ENCODE measurements around the gene FUBP3. TPM values are rescaled to one million over a fixed set of nuclear protein-coding genes. Genes with fewer than 3 reads are reported as not detected.
A peak's percentile ranks its signal among the peaks of the same experiment; 100 is the strongest.

FUBP3 gene
- total and polyA plus RNA-seq, 10 donors, result 14.7 to 46.1 (median 30.5) TPM

- no peaks in the 10 kb centered on the region for H3K9me3 ChIP-seq
- H3K4me3 ChIP-seq, result no peak overlapping the region
- H3K36me3 ChIP-seq, result no peaks in the 10 kb centered on the region
- peaks cover 5 to 51% (median 21%) of the 10 kb centered on the region in 7 donors for H3K27me3 ChIP-seq (replicated peaks in 1 of 7)
- H3K27ac ChIP-seq, result no peak overlapping the region
- peaks cover 11 to 15% (median 13%) of the 10 kb centered on the region in 6 donors for H3K4me1 ChIP-seq
- TF ChIP-seq CTCF (IDR thresholded peaks at IDR 0.05 in 8 of 11, conservative IDR thresholded peaks at IDR 0.05 in 3 of 11), result no peak
- TF ChIP-seq POLR2AphosphoS5 (IDR thresholded peaks at IDR 0.05), result no peak
- TF ChIP-seq POLR2A (IDR thresholded peaks at IDR 0.05), result no peak
- 65 to 71% (median 68%) methylated on average over 5 to 7 of the region's 7 CpGs for WGBS, 5 donors
- DNase-seq, result no peak
- intact Hi-C loops (cut with DNase I; ENCODE audit: low total_unique reads), result no loop called here
Measured at GRCh38 chr9:130677252-130677651, 97.9 kb downstream of the FUBP3 start.

- DNase-seq, result peak; percentile 85
- intact Hi-C loops (cut with DNase I; ENCODE audit: low total_unique reads), result no loop called here
- peaks cover 0 to 10% (median 7%) of the 10 kb centered on the region in 8 donors for H3K9me3 ChIP-seq
- H3K4me1 ChIP-seq, result peaks cover 13 to 22% (median 18%) of the 10 kb centered on the region in 6 donors
- H3K27ac ChIP-seq, result peak overlapping the region in 1 of 8 donors; percentile 61
- H3K36me3 ChIP-seq, result no peaks in the 10 kb centered on the region
- 3 to 8% (median 4%) methylated on average over 25 to 116 of the region's 116 CpGs for WGBS, 5 donors
- peak overlapping the region; percentile 40 to 88 (median 62) for H3K4me3 ChIP-seq
- TF ChIP-seq CTCF (IDR thresholded peaks at IDR 0.05 in 8 of 11, conservative IDR thresholded peaks at IDR 0.05 in 3 of 11) (no peak), POLR2AphosphoS5 (IDR thresholded peaks at IDR 0.05) (peak in 2 of 3 donors; percentile 6 to 29), POLR2A (IDR thresholded peaks at IDR 0.05) (no peak)
- H3K27me3 ChIP-seq (replicated peaks in 1 of 7), result peaks cover 5 to 62% (median 21%) of the 10 kb centered on the region in 7 donors
Measured at GRCh38 chr9:130680836-130681768, 101.7 kb downstream of the FUBP3 start.

DNA sequence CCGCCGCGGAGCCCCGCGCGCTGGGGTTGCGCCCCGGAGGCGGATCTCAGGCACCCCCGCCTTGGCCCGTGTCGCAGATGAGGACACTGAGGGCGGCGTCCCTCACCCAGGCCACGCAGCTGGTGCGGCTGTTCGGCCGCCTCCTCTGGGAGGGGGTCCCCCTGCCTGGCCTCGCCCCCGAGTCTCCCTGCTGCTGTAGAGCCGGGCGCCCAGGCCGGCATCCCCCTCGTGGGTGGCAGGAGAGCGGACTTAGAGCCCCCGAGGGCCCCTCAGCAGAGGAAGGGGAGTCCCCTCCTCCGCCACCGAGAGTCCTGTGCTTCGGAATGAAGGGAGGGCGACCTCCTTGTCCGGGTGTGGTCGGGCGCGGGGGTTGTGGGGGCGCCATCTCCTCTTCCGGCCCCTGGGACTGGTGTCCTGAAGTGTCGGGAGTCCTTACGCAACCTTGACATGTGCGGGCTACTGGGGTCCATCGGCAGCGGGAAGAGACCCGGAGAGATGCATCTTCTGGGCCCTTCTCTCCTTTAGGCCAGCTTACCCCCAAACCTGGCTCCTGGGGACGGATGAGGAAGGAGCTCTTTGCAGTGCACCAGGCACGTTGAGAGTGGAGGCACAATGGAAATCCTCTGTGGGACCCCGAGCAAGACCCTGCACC, 102.5 kb downstream of the FUBP3 start:
- intact Hi-C loops (cut with DNase I; ENCODE audit: low total_unique reads), result loop anchor here (2.0 kb wide), 1 partner anchor 221 kb away; no protein-coding TSS in a partner anchor
- TF ChIP-seq POLR2AphosphoS5 (IDR thresholded peaks at IDR 0.05) (no peak), POLR2A (IDR thresholded peaks at IDR 0.05) (no peak), CTCF (IDR thresholded peaks at IDR 0.05 in 8 of 11, conservative IDR thresholded peaks at IDR 0.05 in 3 of 11) (no peak)
- H3K27me3 ChIP-seq (replicated peaks in 1 of 7), result peaks cover 5 to 59% (median 21%) of the 10 kb centered on the region in 7 donors
- H3K9me3 ChIP-seq, result peaks cover 0 to 10% (median 7%) of the 10 kb centered on the region in 8 donors
- H3K4me3 ChIP-seq, result peak overlapping the region; percentile 23 to 88 (median 60)
- peaks cover 13 to 22% (median 18%) of the 10 kb centered on the region in 6 donors for H3K4me1 ChIP-seq
- WGBS, 5 donors, result 1 to 2% (median 1%) methylated on average over 10 to 45 of the region's 45 CpGs
- no peak for DNase-seq
- H3K36me3 ChIP-seq, result no peaks in the 10 kb centered on the region
- peak overlapping the region in 2 of 8 donors; percentile 13 to 61 for H3K27ac ChIP-seq
